Measurements from ENCODE around the gene TMEM123. TPM values are rescaled to one million over a fixed set of nuclear protein-coding genes. Genes with fewer than 3 reads are reported as not detected.

TMEM123 gene
- total and polyA plus RNA-seq, 2 of the 13 experiments (the other 11 are each of a cell fraction or from before 2014, with no cell fraction given): 365 to 2,761 TPM

- TF ChIP-seq, protein P1, sequence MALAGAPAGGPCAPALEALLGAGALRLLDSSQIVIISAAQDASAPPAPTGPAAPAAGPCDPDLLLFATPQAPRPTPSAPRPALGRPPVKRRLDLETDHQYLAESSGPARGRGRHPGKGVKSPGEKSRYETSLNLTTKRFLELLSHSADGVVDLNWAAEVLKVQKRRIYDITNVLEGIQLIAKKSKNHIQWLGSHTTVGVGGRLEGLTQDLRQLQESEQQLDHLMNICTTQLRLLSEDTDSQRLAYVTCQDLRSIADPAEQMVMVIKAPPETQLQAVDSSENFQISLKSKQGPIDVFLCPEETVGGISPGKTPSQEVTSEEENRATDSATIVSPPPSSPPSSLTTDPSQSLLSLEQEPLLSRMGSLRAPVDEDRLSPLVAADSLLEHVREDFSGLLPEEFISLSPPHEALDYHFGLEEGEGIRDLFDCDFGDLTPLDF (CRISPR knock-in tag; IDR thresholded peaks at IDR 0.05): peak; percentile 16; the same call in 1 of the 2 replicates
- TF ChIP-seq ARID5B (CRISPR knock-in tag; IDR thresholded peaks at IDR 0.05) (peak; percentile 86), ZBTB1 (CRISPR knock-in tag; IDR thresholded peaks at IDR 0.05; ENCODE audit: borderline replicate concordance) (no peak), SNAI1 (CRISPR knock-in tag; IDR thresholded peaks at IDR 0.05; ENCODE audit: borderline replicate concordance) (0 out of 2 replicates have a peak, but pooled peaks have one; percentile 46), NCOR1 (IDR thresholded peaks at IDR 0.05; ENCODE audit: borderline replicate concordance, low read length) (peak; percentile 43; the same call in 1 of the 2 replicates), ZMYM4 (CRISPR knock-in tag; IDR thresholded peaks at IDR 0.05) (peak; percentile 67; the same call in 1 of the 2 replicates), HNF4G (IDR thresholded peaks at IDR 0.05; ENCODE audit: borderline replicate concordance, low read depth, low read length) (0 out of 2 replicates have a peak, but pooled peaks have one; percentile 5), HNF4G (CRISPR knock-in tag; IDR thresholded peaks at IDR 0.05; ENCODE audit: borderline replicate concordance, low read depth) (peak; percentile 40; the same call in 1 of the 2 replicates), ATRX (CRISPR knock-in tag; IDR thresholded peaks at IDR 0.05; ENCODE audit: borderline replicate concordance) (no peak), ZNF160 (CRISPR knock-in tag; IDR thresholded peaks at IDR 0.05) (no peak), HDAC6 (IDR thresholded peaks at IDR 0.05; ENCODE audit: low read depth, low read length) (no peak), RCOR2 (CRISPR knock-in tag; IDR thresholded peaks at IDR 0.05) (peak; percentile 79), BRCA1 (CRISPR knock-in tag; IDR thresholded peaks at IDR 0.05) (0 out of 2 replicates have a peak, but pooled peaks have one; percentile 67), RNF2 (conservative IDR thresholded peaks at IDR 0.05; ENCODE audit: low read depth) (no peak), DPF2 (CRISPR knock-in tag; IDR thresholded peaks at IDR 0.05; ENCODE audit: borderline replicate concordance, low read depth) (peak; percentile 70; the same call in 1 of the 2 replicates), ZNF7 (CRISPR knock-in tag; IDR thresholded peaks at IDR 0.05) (no peak), SCMH1 (CRISPR knock-in tag; IDR thresholded peaks at IDR 0.05; ENCODE audit: borderline replicate concordance) (no peak), ERF (CRISPR knock-in tag; IDR thresholded peaks at IDR 0.05) (peak; percentile 69; the same call in 1 of the 2 replicates), ZNF143 (CRISPR knock-in tag; IDR thresholded peaks at IDR 0.05) (no peak)
- TF ChIP-seq, protein P2, sequence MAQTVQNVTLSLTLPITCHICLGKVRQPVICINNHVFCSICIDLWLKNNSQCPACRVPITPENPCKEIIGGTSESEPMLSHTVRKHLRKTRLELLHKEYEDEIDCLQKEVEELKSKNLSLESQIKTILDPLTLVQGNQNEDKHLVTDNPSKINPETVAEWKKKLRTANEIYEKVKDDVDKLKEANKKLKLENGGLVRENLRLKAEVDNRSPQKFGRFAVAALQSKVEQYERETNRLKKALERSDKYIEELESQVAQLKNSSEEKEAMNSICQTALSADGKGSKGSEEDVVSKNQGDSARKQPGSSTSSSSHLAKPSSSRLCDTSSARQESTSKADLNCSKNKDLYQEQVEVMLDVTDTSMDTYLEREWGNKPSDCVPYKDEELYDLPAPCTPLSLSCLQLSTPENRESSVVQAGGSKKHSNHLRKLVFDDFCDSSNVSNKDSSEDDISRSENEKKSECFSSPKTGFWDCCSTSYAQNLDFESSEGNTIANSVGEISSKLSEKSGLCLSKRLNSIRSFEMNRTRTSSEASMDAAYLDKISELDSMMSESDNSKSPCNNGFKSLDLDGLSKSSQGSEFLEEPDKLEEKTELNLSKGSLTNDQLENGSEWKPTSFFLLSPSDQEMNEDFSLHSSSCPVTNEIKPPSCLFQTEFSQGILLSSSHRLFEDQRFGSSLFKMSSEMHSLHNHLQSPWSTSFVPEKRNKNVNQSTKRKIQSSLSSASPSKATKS (CRISPR knock-in tag; IDR thresholded peaks at IDR 0.05): no peak; the same call in 1 of the 2 replicates
- TF ChIP-seq, protein P3, sequence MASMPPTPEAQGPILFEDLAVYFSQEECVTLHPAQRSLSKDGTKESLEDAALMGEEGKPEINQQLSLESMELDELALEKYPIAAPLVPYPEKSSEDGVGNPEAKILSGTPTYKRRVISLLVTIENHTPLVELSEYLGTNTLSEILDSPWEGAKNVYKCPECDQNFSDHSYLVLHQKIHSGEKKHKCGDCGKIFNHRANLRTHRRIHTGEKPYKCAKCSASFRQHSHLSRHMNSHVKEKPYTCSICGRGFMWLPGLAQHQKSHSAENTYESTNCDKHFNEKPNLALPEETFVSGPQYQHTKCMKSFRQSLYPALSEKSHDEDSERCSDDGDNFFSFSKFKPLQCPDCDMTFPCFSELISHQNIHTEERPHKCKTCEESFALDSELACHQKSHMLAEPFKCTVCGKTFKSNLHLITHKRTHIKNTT (CRISPR knock-in tag; IDR thresholded peaks at IDR 0.05): no peak
Observed at GRCh38 chr11:102451681-102452460, 694 bp downstream of the TMEM123 start (continued).

Data from HepG2 (cell line).